ENCODE data around the gene CDT1. TPM values are rescaled to one million over a fixed set of nuclear protein-coding genes. Genes with fewer than 3 reads are reported as not detected.

CDT1 gene
- total and polyA plus RNA-seq, 10 of the 15 experiments (the other 5 are each of a cell fraction or from before 2014, with no cell fraction given), result 0.50 to 87.6 (median 8.8) TPM

- 98% methylated on average over 21 of the region's 23 CpGs for WGBS (ENCODE audit: insufficient coverage, insufficient replicate concordance, low lambda C conversion rate, missing lambda C conversion rate)
- Histone ChIP-seq H3K4me2 (ENCODE audit: control insufficient read depth, insufficient read depth) (no peak overlapping the region), H3K36me3 (ENCODE audit: control insufficient read depth in 2 of 2, insufficient read depth in 2 of 2, low read length in 1 of 2) (peaks cover 0 to 6% of the 10 kb centered on the region in 2 experiments; a peak in 3 of 4 replicates), H3K79me2 (ENCODE audit: control insufficient read depth, insufficient read depth, low read length) (peaks cover 4% of the 10 kb centered on the region), H4K20me1 (ENCODE audit: control insufficient read depth, insufficient read depth) (peaks cover 3% of the 10 kb centered on the region), H3K27me3 (replicated peaks in 1 of 2; ENCODE audit: control insufficient read depth in 2 of 2, insufficient read depth in 2 of 2, low read length in 1 of 2) (no peaks in the 10 kb centered on the region), H2AFZ (ENCODE audit: control insufficient read depth, low read depth, low read length) (no peak overlapping the region), H3K4me1 (ENCODE audit: control insufficient read depth, insufficient read depth, low read length) (no peaks in the 10 kb centered on the region), H3K9me3 (replicated peaks; ENCODE audit: control insufficient read depth, insufficient read depth, low read length) (no peaks in the 10 kb centered on the region), H3K4me3 (no peak overlapping the region), H3K27ac (ENCODE audit: control insufficient read depth, insufficient read depth) (no peak overlapping the region), H3K9ac (ENCODE audit: control insufficient read depth, insufficient read depth, low read length) (no peak overlapping the region)
- ChIA-PET POLR2A (no interaction called here), CTCF (interaction anchor here (0.8 kb wide), 1 partner anchor 18 kb away, joined by 3 read pairs; no protein-coding TSS in a partner anchor), RAD21 (ENCODE audit: unreplicated experiment) (interaction anchor here (0.7 kb wide), 1 partner anchor 29 kb away, joined by 4 read pairs; the partner anchor contains the start of gene PIEZO1), SMC1A (ENCODE audit: uncharacterized antibody, unreplicated experiment) (no interaction called here)
- no TSS peak for BruUV-seq (replicated peaks)
- no peak for ATAC-seq
- no peak for DNase-seq (ENCODE audit: low read depth, low spot score)
- intact Hi-C loops (cut with micrococcal nuclease; ENCODE audit: unreplicated experiment) (no loop called here), in situ Hi-C loops (cut with MboI) (no loop called here)
- TF ChIP-seq HCFC1 (IDR thresholded peaks at IDR 0.05; ENCODE audit: low read length) (no peak), BHLHE40 (IDR thresholded peaks at IDR 0.05; ENCODE audit: borderline replicate concordance in 1 of 2, low read depth in 2 of 2, low read length in 1 of 2) (no peak), SIN3A (IDR thresholded peaks at IDR 0.05; ENCODE audit: low read depth, low read length) (no peak), BRCA1 (IDR thresholded peaks at IDR 0.05; ENCODE audit: low read depth, low read length) (no peak), CEBPZ (IDR thresholded peaks at IDR 0.05; ENCODE audit: low read depth, low read length) (no peak)
- FAIRE-seq, result no peak
Measured at GRCh38 chr16:88755745-88756443, 47.7 kb upstream of the CDT1 start.
